Endothelial cell of umbilical vein (primary cell): ENCODE measurements around the gene DNASE1. TPM values are rescaled to one million over a fixed set of nuclear protein-coding genes. Genes with fewer than 3 reads are reported as not detected.

Experiments
- BruUV-seq: library from RNA; stranded (reverse); fragments of 400-500 nt; replicated peaks from 2 replicates; lab custom pipeline; 2021; lab: Mats Ljungman, UMichigan
- CTCF ChIA-PET: fragments of 300-600, 350-600 bp; sonication (Branson Sonifier 250); formaldehyde crosslinking; loops from one replicate; lab custom pipeline; 2021; ENCODE audit warnings: antibody characterized with exemption, inconsistent platforms; lab: Charles Lee
- POLR2A ChIA-PET: fragments of 300-600, 350-600 bp; sonication (Branson Sonifier 250); formaldehyde crosslinking; loops from one replicate; lab custom pipeline; 2021; ENCODE audit warnings: antibody characterized with exemption, inconsistent platforms; lab: Charles Lee
- DNase-seq: peaks from one replicate; pipeline ENCODE4 v3.0.0-alpha.2; 2011; ENCODE audit warnings: low read depth, low spot score
- FAIRE-seq: peaks from 2 replicates; lab custom pipeline; 2011; peaks lifted over from hg19 to GRCh38; lab: Jason Lieb, UNC
- H2AFZ ChIP-seq: 2 replicates; pipeline ENCODE4 v1.6.0; 2012; ENCODE audit warnings: low read depth, low read length, control low read depth, inconsistent platforms
- H3K27ac ChIP-seq: 2 replicates; pipeline ENCODE4 v1.5.1; 2011; ENCODE audit warnings: low read depth, mild to moderate bottlenecking, control low read depth, low read length, moderate library complexity; ENCODE audit not compliant: insufficient read depth
- H3K27me3 ChIP-seq, 2 experiments: 2 replicates each; pipeline versions ENCODE4 v1.6.0 to v1.6.1; 2011; ENCODE audit warnings: low read length in 2 of 2, mixed read lengths in 1 of 2; ENCODE audit not compliant: control insufficient read depth in 2 of 2, insufficient read depth in 2 of 2
- H3K36me3 ChIP-seq, 2 experiments: 2 replicates in 1 of 2; 3 replicates in 1 of 2; pipeline ENCODE4 v1.5.1; 2011; ENCODE audit warnings: low read length in 2 of 2, mild to moderate bottlenecking in 1 of 2, moderate library complexity in 1 of 2; ENCODE audit not compliant: control insufficient read depth in 2 of 2, insufficient read depth in 2 of 2; ENCODE audit errors: extremely low read depth in 1 of 2
- H3K4me1 ChIP-seq: 3 replicates; pipeline ENCODE4 v1.5.1; 2011; ENCODE audit warnings: mild to moderate bottlenecking, low read length; ENCODE audit not compliant: control insufficient read depth, insufficient read depth; ENCODE audit errors: extremely low read depth
- H3K4me2 ChIP-seq: 2 replicates; pipeline ENCODE4 v1.6.1; 2011; ENCODE audit warnings: low read length, control low read depth, mixed read lengths; ENCODE audit not compliant: insufficient read depth
- H3K4me3 ChIP-seq, 3 experiments: fragments of 200-600 bp in 1 of 3; sonication (generic), shearing (Covaris generic) in 1 of 3; replicated peaks in 1 of 3; 2 replicates each; pipeline ENCODE4 v1.5.1; 2011 to 2016; ENCODE audit warnings: control low read depth in 3 of 3, low read length in 3 of 3, mild to moderate bottlenecking in 2 of 3, inconsistent platforms in 1 of 3, low read depth in 1 of 3, moderate library complexity in 1 of 3; ENCODE audit not compliant: insufficient read depth in 1 of 3
- H3K79me2 ChIP-seq: 2 replicates; pipeline ENCODE4 v1.6.0; 2012; ENCODE audit warnings: low read length, inconsistent platforms; ENCODE audit not compliant: control insufficient read depth, insufficient read depth
- H3K9ac ChIP-seq: replicated peaks from 2 replicates; pipeline ENCODE3; 2011; ENCODE audit warnings: low read length, control low read depth; ENCODE audit not compliant: insufficient read depth; ENCODE audit errors: extremely low read depth
- H3K9me1 ChIP-seq: replicated peaks from 3 replicates; pipeline ENCODE4 v1.6.0; 2011; ENCODE audit warnings: mild to moderate bottlenecking, low read length; ENCODE audit not compliant: control insufficient read depth, insufficient read depth; ENCODE audit errors: extremely low read depth
- H3K9me3 ChIP-seq: replicated peaks from 2 replicates; pipeline ENCODE4 v1.5.1; 2012; ENCODE audit warnings: low read length, inconsistent platforms; ENCODE audit not compliant: control insufficient read depth, insufficient read depth
- H4K20me1 ChIP-seq: replicated peaks from 2 replicates; pipeline ENCODE3; 2011; ENCODE audit warnings: mild to moderate bottlenecking, low read length; ENCODE audit not compliant: control insufficient read depth, insufficient read depth; ENCODE audit errors: extremely low read depth
- CTCF ChIP-seq, 2 donors: IDR thresholded peaks; 1 replicate in 1 of 2; 2 replicates in 1 of 2; pipeline ENCODE4 v1.5.1; 2011; ENCODE audit warnings: low read length in 2 of 2, mild to moderate bottlenecking in 2 of 2, moderate library complexity in 2 of 2, control low read depth in 1 of 2, inconsistent platforms in 1 of 2, low read depth in 1 of 2; ENCODE audit not compliant: insufficient read depth in 1 of 2; ENCODE audit errors: extremely low read depth in 1 of 2
- EZH2 ChIP-seq: IDR thresholded peaks from 2 replicates; pipeline ENCODE4 v1.6.1; 2012; ENCODE audit warnings: borderline replicate concordance, low read depth, mild to moderate bottlenecking, moderate library complexity, low read length, inconsistent platforms; ENCODE audit not compliant: severe bottlenecking
- FOS ChIP-seq: IDR thresholded peaks from 2 replicates; pipeline ENCODE4 v1.6.1; 2011; ENCODE audit warnings: mild to moderate bottlenecking, low read length, moderate library complexity, borderline replicate concordance; ENCODE audit not compliant: insufficient read depth
- GATA2 ChIP-seq: IDR thresholded peaks from 2 replicates; pipeline ENCODE4 v1.7.0; 2011; ENCODE audit warnings: low read depth, mild to moderate bottlenecking, moderate library complexity, mixed read lengths, low read length; ENCODE audit not compliant: insufficient read length, insufficient read depth
- JUN ChIP-seq: IDR thresholded peaks from 2 replicates; pipeline ENCODE4 v1.6.1; 2011; ENCODE audit warnings: borderline replicate concordance, low read depth; ENCODE audit not compliant: insufficient read length, insufficient read depth
- MAX ChIP-seq: IDR thresholded peaks from 2 replicates; pipeline ENCODE4 v1.6.1; 2011; ENCODE audit not compliant: insufficient read depth, insufficient read length
- MYC ChIP-seq: IDR thresholded peaks from one replicate; pipeline ENCODE4 v1.6.1; 2011; ENCODE audit warnings: mild to moderate bottlenecking, low read depth, low read length
- POLR2A ChIP-seq: IDR thresholded peaks from 2 replicates; pipeline ENCODE4 v1.6.1; 2012; ENCODE audit warnings: low read depth, mild to moderate bottlenecking, control low read depth, low read length
- POLR2AphosphoS5 ChIP-seq: IDR thresholded peaks from 2 replicates; pipeline ENCODE4 v1.6.1; 2012; ENCODE audit warnings: low read depth, mild to moderate bottlenecking, control low read depth, low read length, moderate library complexity; ENCODE audit not compliant: insufficient read depth
- dilution Hi-C: fragments of 300-500 bp; cut with MboI; formaldehyde crosslinking; loops from one replicate; pipeline ENCODE4 v1.15.0; 2019; ENCODE audit warnings: low sequenced_read_pairs; ENCODE audit not compliant: extremely low pct_ligation_motif_present
- intact Hi-C: fragments of 100-400 bp; cut with micrococcal nuclease; formaldehyde crosslinking; loops from one replicate; pipeline ENCODE4 v1.10.0; 2022
- polyA plus RNA-seq, 4 experiments: library from polyadenylated mRNA; depleted of rRNA in 3 of 4; stranded (reverse) in 3 of 4; unstranded in 1 of 4; fragments of >200 nt; gene quantifications; 2 replicates each; pipeline versions ENCODE4 v1.2.1 to v1.2.3, GENCODE V29; 2011 to 2012; ENCODE audit warnings: missing spikeins in 1 of 4
- total RNA-seq: library from RNA; stranded (reverse); gene quantifications from 2 replicates; pipeline ENCODE4 v1.2.3, GENCODE V29; 2021

Gene DNASE1
- total and polyA plus RNA-seq, 2 donors (not counting 3 experiments of a cell fraction or from before 2014, with no cell fraction given): 11.1 to 13.5 TPM

- Histone ChIP-seq H3K27me3 (no peaks in the 10 kb centered on the region), H3K4me2 (no peak overlapping the region), H3K9ac (no peak overlapping the region), H3K4me1 (no peaks in the 10 kb centered on the region), H3K9me1 (no peaks in the 10 kb centered on the region), H2AFZ (no peak overlapping the region), H3K36me3 (no peaks in the 10 kb centered on the region), H3K4me3 (no peak overlapping the region), H3K27ac (no peak overlapping the region), H3K9me3 (no peaks in the 10 kb centered on the region), H4K20me1 (no peaks in the 10 kb centered on the region), H3K79me2 (peaks cover 34% of the 10 kb centered on the region)
- ChIA-PET CTCF (no interaction called here), POLR2A (no interaction called here)
- TF ChIP-seq CTCF (IDR thresholded peaks at IDR 0.05; ENCODE audit: extremely low read depth in 1 of 2, insufficient read depth in 1 of 2, low read depth in 1 of 2, low read length in 2 of 2): no peak
- no peak for TF ChIP-seq GATA2
- TF ChIP-seq POLR2A: no peak
- no peak for TF ChIP-seq MYC
- no peak for TF ChIP-seq JUN
- no peak for TF ChIP-seq POLR2AphosphoS5
- no peak for TF ChIP-seq MAX
- no peak for TF ChIP-seq EZH2
- TF ChIP-seq FOS: no peak
- dilution Hi-C loops (no loop called here), intact Hi-C loops (no loop called here)
- FAIRE-seq (no peak), DNase-seq (no peak)
- BruUV-seq: no TSS peak
Measured at GRCh38 chr16:3706253-3707012, 51.9 kb downstream of the DNASE1 start.

Other genes with a start within 250 kb of the DNASE1 start
- gene ZNF597, start 211.2 kb upstream of the DNASE1 start, total RNA-seq: 1.4 and 1.9 TPM in 2 replicates
- 0.72 and 0.75 TPM in 2 replicates for gene ZNF597, start 211.2 kb upstream of the DNASE1 start, polyA plus RNA-seq
- 42.9 and 45.7 TPM in 2 replicates for gene NAA60, start 211.0 kb upstream of the DNASE1 start, total RNA-seq
- gene NAA60, start 211.0 kb upstream of the DNASE1 start, polyA plus RNA-seq: 22.1 and 24.0 TPM in 2 replicates
- not detected in 2 replicates for gene C16orf90, start 159.2 kb upstream of the DNASE1 start, total RNA-seq
- not detected in 2 replicates for gene C16orf90, start 159.2 kb upstream of the DNASE1 start, polyA plus RNA-seq
- gene CLUAP1, start 153.7 kb upstream of the DNASE1 start, total RNA-seq: 16.5 and 17.2 TPM in 2 replicates
- gene CLUAP1, start 153.7 kb upstream of the DNASE1 start, polyA plus RNA-seq: 3.5 and 5.8 TPM in 2 replicates
- gene NLRC3, start 77.3 kb upstream of the DNASE1 start, total RNA-seq: 3.4 and 8.2 TPM in 2 replicates
- 0.84 and 0.96 TPM in 2 replicates for gene NLRC3, start 77.3 kb upstream of the DNASE1 start, polyA plus RNA-seq
- 8.9 and 9.3 TPM in 2 replicates for gene SLX4, start 43.1 kb upstream of the DNASE1 start, total RNA-seq
- gene SLX4, start 43.1 kb upstream of the DNASE1 start, polyA plus RNA-seq: 2.8 and 2.9 TPM in 2 replicates
- 102 and 109 TPM in 2 replicates for gene TRAP1, start 62.8 kb downstream of the DNASE1 start, total RNA-seq
- 95.6 and 117 TPM in 2 replicates for gene TRAP1, start 62.8 kb downstream of the DNASE1 start, polyA plus RNA-seq
- gene CREBBP, start 226.0 kb downstream of the DNASE1 start, total RNA-seq: 71.4 and 72.7 TPM in 2 replicates
- gene CREBBP, start 226.0 kb downstream of the DNASE1 start, polyA plus RNA-seq: 10.2 and 13.8 TPM in 2 replicates